ENCODE measurements around the gene TMA7. TPM values are rescaled to one million over a fixed set of nuclear protein-coding genes. Genes with fewer than 3 reads are reported as not detected.

Gene TMA7
- total and polyA plus RNA-seq, 2 of the 13 experiments (the other 11 are each of a cell fraction or from before 2014, with no cell fraction given) = 100 to 486 TPM

- TF ChIP-seq ZNF639 (CRISPR knock-in tag; conservative IDR thresholded peaks at IDR 0.05) (no peak), FOXP1 (IDR thresholded peaks at IDR 0.05) (no peak), FOXP1 (CRISPR knock-in tag; IDR thresholded peaks at IDR 0.05) (no peak), FOXM1 (CRISPR knock-in tag; IDR thresholded peaks at IDR 0.05) (no peak), HMGXB3 (CRISPR knock-in tag; IDR thresholded peaks at IDR 0.05; ENCODE audit: borderline replicate concordance) (peak; percentile 57; the same call in 1 of the 2 replicates), ARID2 (CRISPR knock-in tag; IDR thresholded peaks at IDR 0.05; ENCODE audit: borderline replicate concordance) (no peak), ZNF564 (CRISPR knock-in tag; IDR thresholded peaks at IDR 0.05) (no peak), ZNF333 (CRISPR knock-in tag; IDR thresholded peaks at IDR 0.05; ENCODE audit: borderline replicate concordance) (no peak), ATF1 (CRISPR knock-in tag; IDR thresholded peaks at IDR 0.05) (no peak), TMF1 (CRISPR knock-in tag; IDR thresholded peaks at IDR 0.05; ENCODE audit: low read depth) (no peak), ZNF274 (CRISPR knock-in tag; IDR thresholded peaks at IDR 0.05) (peak; percentile 81), TFDP2 (CRISPR knock-in tag; IDR thresholded peaks at IDR 0.05) (no peak), RBM22 (optimal IDR thresholded peaks at IDR 0.05; ENCODE audit: low read length) (peak; percentile 87), NONO (IDR thresholded peaks at IDR 0.05) (no peak), NONO (CRISPR knock-in tag; conservative IDR thresholded peaks at IDR 0.05) (peak; percentile 73), ZNF597 (CRISPR knock-in tag; IDR thresholded peaks at IDR 0.05) (no peak), ZNF280B (CRISPR knock-in tag; IDR thresholded peaks at IDR 0.05; ENCODE audit: borderline replicate concordance) (no peak)
Measured at GRCh38 chr3:48465531-48466378, 25.7 kb downstream of the TMA7 start (continued).
